Right atrium auricular region (tissue), 2 donors: Measurements from ENCODE around the gene RERE. TPM values are rescaled to one million over a fixed set of nuclear protein-coding genes. Genes with fewer than 3 reads are reported as not detected.

Source experiments
- DNase-seq: peaks from one replicate; pipeline ENCODE4 v3.0.0-alpha.2; 2019; ENCODE audit warnings: low spot score
- H3K27ac ChIP-seq, 2 donors: fragments of 200-600 bp; sonication (generic); 1 replicate in 1 of 2; 2 replicates in 1 of 2; pipeline ENCODE4 v1.5.1; 2016 to 2019
- H3K27me3 ChIP-seq, 2 donors: fragments of 200-600 bp; sonication (generic); one replicate each; pipeline versions ENCODE4 v1.5.1 to v1.6.0; 2017 to 2019
- H3K36me3 ChIP-seq: fragments of 200-600 bp; sonication (generic); one replicate; pipeline ENCODE4 v1.5.1; 2016
- H3K4me1 ChIP-seq, 2 donors: fragments of 200-600 bp; sonication (generic); one replicate each; pipeline versions ENCODE4 v1.5.1 to v1.6.0; 2017 to 2019
- H3K4me3 ChIP-seq, 2 donors: fragments of 200-600 bp; sonication (generic); 1 replicate in 1 of 2; 2 replicates in 1 of 2; pipeline ENCODE4 v1.5.1; 2017 to 2019; ENCODE audit warnings: mild to moderate bottlenecking in 1 of 2, moderate library complexity in 1 of 2
- H3K9me3 ChIP-seq, 2 donors: fragments of 200-600 bp; sonication (generic); one replicate each; pipeline ENCODE4 v1.5.1; 2019
- CTCF ChIP-seq, 2 donors: fragments of 200-600 bp; sonication (generic); IDR thresholded peaks; one replicate each; pipeline ENCODE4 v1.5.1; 2019; ENCODE audit warnings: antibody characterized with exemption in 2 of 2
- total RNA-seq, 2 donors: library from RNA; depleted of rRNA; stranded (reverse); fragments of >200 nt; gene quantifications; one replicate each; pipeline ENCODE4 v1.1.0, GENCODE V29; 2016

The RERE gene
- total RNA-seq, 2 donors from 2014 or later, result 99.8 to 125 TPM

- Histone ChIP-seq H3K27ac (no peak overlapping the region), H3K9me3 (no peaks in the 10 kb centered on the region), H3K27me3 (no peaks in the 10 kb centered on the region), H3K36me3 (no peaks in the 10 kb centered on the region), H3K4me3 (no peak overlapping the region), H3K4me1 (peaks cover 0 to 6% of the 10 kb centered on the region in 2 donors)
- no peak for TF ChIP-seq CTCF (IDR thresholded peaks at IDR 0.05)
- no peak for DNase-seq
These were observed 385.7 kb downstream of the RERE start for GRCh38 chr1:8431784-8432183.

- H3K9me3 ChIP-seq, result no peaks in the 10 kb centered on the region
- H3K36me3 ChIP-seq, result no peaks in the 10 kb centered on the region
- DNase-seq, result no peak
- H3K27ac ChIP-seq, result no peak overlapping the region
- TF ChIP-seq CTCF (IDR thresholded peaks at IDR 0.05), result no peak
- H3K27me3 ChIP-seq, result no peaks in the 10 kb centered on the region
- H3K4me3 ChIP-seq, result no peak overlapping the region
- peaks cover 0 to 12% of the 10 kb centered on the region in 2 donors for H3K4me1 ChIP-seq
These were observed 386.4 kb downstream of the RERE start for GRCh38 chr1:8431019-8431418.

GRCh38 chr1:8430476-8430875 is 387.0 kb downstream of the RERE start:
- Histone ChIP-seq H3K27me3 (no peaks in the 10 kb centered on the region), H3K4me1 (peaks cover 0 to 18% of the 10 kb centered on the region in 2 donors), H3K36me3 (no peaks in the 10 kb centered on the region), H3K9me3 (no peaks in the 10 kb centered on the region), H3K4me3 (no peak overlapping the region), H3K27ac (no peak overlapping the region)
- no peak for DNase-seq
- TF ChIP-seq CTCF (IDR thresholded peaks at IDR 0.05), result no peak

- Histone ChIP-seq H3K9me3 (no peaks in the 10 kb centered on the region), H3K36me3 (no peaks in the 10 kb centered on the region), H3K4me1 (peaks cover 0 to 26% of the 10 kb centered on the region in 2 donors), H3K27me3 (no peaks in the 10 kb centered on the region), H3K4me3 (no peak overlapping the region), H3K27ac (no peak overlapping the region)
- DNase-seq, result no peak
- no peak for TF ChIP-seq CTCF (IDR thresholded peaks at IDR 0.05)
These were observed 387.8 kb downstream of the RERE start for GRCh38 chr1:8429549-8430110.

GRCh38 chr1:8428441-8428840 is 389.0 kb downstream of the RERE start:
- Histone ChIP-seq H3K9me3 (no peaks in the 10 kb centered on the region), H3K36me3 (no peaks in the 10 kb centered on the region), H3K27me3 (no peaks in the 10 kb centered on the region), H3K4me3 (no peak overlapping the region), H3K27ac (peak overlapping the region; percentile 35 to 36), H3K4me1 (peaks cover 0 to 32% of the 10 kb centered on the region in 2 donors)
- TF ChIP-seq CTCF (IDR thresholded peaks at IDR 0.05), result no peak
- DNase-seq, result no peak

GRCh38 chr1:8427986-8428385 is 389.5 kb downstream of the RERE start:
- peak overlapping the region; percentile 35 to 36 for H3K27ac ChIP-seq
- peaks cover 0 to 32% of the 10 kb centered on the region in 2 donors for H3K4me1 ChIP-seq
- TF ChIP-seq CTCF (IDR thresholded peaks at IDR 0.05), result no peak

More at GRCh38 chr1:8427986-8428385, 389.5 kb downstream of the RERE start:
- Histone ChIP-seq H3K27me3 (no peaks in the 10 kb centered on the region), H3K9me3 (no peaks in the 10 kb centered on the region), H3K4me3 (no peak overlapping the region), H3K36me3 (no peaks in the 10 kb centered on the region)
- no peak for DNase-seq
